Adrenal gland (tissue), 5 donors: ENCODE measurements around the gene EXD3.

Experiments
- POLR2A ChIP-seq, 2 donors: fragments of 450-650 bp; IDR thresholded peaks; one replicate each; pipeline ENCODE4 v1.6.1; 2017; ENCODE audit warnings: antibody characterized with exemption in 2 of 2, mild to moderate bottlenecking in 2 of 2, moderate library complexity in 1 of 2
- TF ChIP-seq, protein P1 (sequence below), 6 experiments: fragments of 450-650 bp in 4 of 6; fragments of 200-600 bp in 2 of 6; sonication (generic) in 1 of 6; IDR thresholded peaks; 1 replicate in 5 of 6; 2 replicates in 1 of 6; pipeline versions ENCODE4 v1.5.1 to v1.8.0; 2016 to 2021; ENCODE audit warnings: antibody characterized with exemption in 6 of 6, mild to moderate bottlenecking in 2 of 6, moderate library complexity in 1 of 6
- donor health status: DM: no; HTN: no; CAD: no.

DNA sequence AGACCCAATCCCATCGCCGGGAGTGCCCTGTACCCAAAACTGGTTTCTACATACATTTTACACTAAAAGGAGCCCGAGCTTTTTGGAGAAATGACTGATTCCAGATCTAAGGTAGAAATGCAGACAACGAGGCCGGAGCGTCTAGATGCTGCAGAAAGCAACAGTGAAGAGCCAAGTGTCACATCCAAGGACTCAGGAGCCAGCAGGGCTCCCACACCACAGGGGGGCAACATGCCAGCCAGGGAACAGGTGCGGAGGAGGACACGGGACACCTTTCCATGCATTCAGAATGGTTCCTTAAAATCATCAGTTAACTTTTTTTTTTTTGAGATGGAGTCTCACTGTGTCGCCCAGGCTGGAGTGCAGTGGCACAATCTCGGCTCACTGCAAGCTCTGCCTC is 97.8 kb downstream of the EXD3 start:
- no peak for TF ChIP-seq POLR2A (IDR thresholded peaks at IDR 0.05)
- TF ChIP-seq, protein P1, sequence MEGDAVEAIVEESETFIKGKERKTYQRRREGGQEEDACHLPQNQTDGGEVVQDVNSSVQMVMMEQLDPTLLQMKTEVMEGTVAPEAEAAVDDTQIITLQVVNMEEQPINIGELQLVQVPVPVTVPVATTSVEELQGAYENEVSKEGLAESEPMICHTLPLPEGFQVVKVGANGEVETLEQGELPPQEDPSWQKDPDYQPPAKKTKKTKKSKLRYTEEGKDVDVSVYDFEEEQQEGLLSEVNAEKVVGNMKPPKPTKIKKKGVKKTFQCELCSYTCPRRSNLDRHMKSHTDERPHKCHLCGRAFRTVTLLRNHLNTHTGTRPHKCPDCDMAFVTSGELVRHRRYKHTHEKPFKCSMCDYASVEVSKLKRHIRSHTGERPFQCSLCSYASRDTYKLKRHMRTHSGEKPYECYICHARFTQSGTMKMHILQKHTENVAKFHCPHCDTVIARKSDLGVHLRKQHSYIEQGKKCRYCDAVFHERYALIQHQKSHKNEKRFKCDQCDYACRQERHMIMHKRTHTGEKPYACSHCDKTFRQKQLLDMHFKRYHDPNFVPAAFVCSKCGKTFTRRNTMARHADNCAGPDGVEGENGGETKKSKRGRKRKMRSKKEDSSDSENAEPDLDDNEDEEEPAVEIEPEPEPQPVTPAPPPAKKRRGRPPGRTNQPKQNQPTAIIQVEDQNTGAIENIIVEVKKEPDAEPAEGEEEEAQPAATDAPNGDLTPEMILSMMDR (IDR thresholded peaks at IDR 0.05): no peak
